Upper lobe of right lung (tissue), 1 donor: ENCODE measurements around the gene HSPB6. TPM values are rescaled to one million over a fixed set of nuclear protein-coding genes. Genes with fewer than 3 reads are reported as not detected.

ENCODE experiments used
- ATAC-seq: fragments of 200-7000 bp; cut with Tn5 transposase; one replicate; pipeline ENCODE4 v1.9.1; 2020; ENCODE audit warnings: mild to moderate bottlenecking, moderate library complexity
- DNase-seq: peaks from one replicate; pipeline ENCODE4 v3.0.0-alpha.2; 2020
- H3K27ac ChIP-seq: fragments of 200-600 bp; one replicate; pipeline ENCODE4 v1.8.0; 2022
- H3K27me3 ChIP-seq: fragments of 200-600 bp; one replicate; pipeline ENCODE4 v1.8.0; 2022; ENCODE audit warnings: mild to moderate bottlenecking
- H3K36me3 ChIP-seq: fragments of 200-600 bp; one replicate; pipeline ENCODE4 v1.8.0; 2022
- H3K4me1 ChIP-seq: fragments of 200-600 bp; one replicate; pipeline ENCODE4 v1.8.0; 2022
- H3K4me3 ChIP-seq: fragments of 200-600 bp; one replicate; pipeline ENCODE4 v1.8.0; 2022; ENCODE audit warnings: mild to moderate bottlenecking
- H3K9me3 ChIP-seq: fragments of 200-600 bp; one replicate; pipeline ENCODE4 v1.8.0; 2022
- CTCF ChIP-seq: fragments of 200-600 bp; IDR thresholded peaks from one replicate; pipeline ENCODE4 v1.8.0; 2022; ENCODE audit warnings: antibody characterized with exemption
- intact Hi-C: fragments of 100-400 bp; cut with DNase I; formaldehyde crosslinking; loops from one replicate; pipeline ENCODE4 v1.11.0; 2022
- total RNA-seq: library from RNA; stranded (reverse); fragmentation: NEBNext Ultra II Directional; extraction: Animal tissue kit (Norgen Biotek cat#: 25700); gene quantifications from one replicate; pipeline ENCODE4 v1.2.1, GENCODE V29; 2021
- donor health status: DM: no; HTN: yes; CAD: no; lungs with severe emphysema.

HSPB6 gene
- total RNA-seq, 1 donor from 2014 or later = 41.3 TPM

GRCh38 chr19:35755550-35756376 lies 1.1 kb downstream of the HSPB6 start:
- H3K36me3 ChIP-seq = peaks cover 30% of the 10 kb centered on the region
- H3K27ac ChIP-seq = peak overlapping the region; percentile 98
- no peaks in the 10 kb centered on the region for H3K9me3 ChIP-seq
- TF ChIP-seq CTCF = no peak
- peak overlapping the region; percentile 47 for H3K4me3 ChIP-seq
- intact Hi-C loops = no loop called here
- H3K27me3 ChIP-seq = no peaks in the 10 kb centered on the region
- H3K4me1 ChIP-seq = peaks cover 18% of the 10 kb centered on the region
- DNase-seq (peak; percentile 77), ATAC-seq (peak; percentile 1)

- intact Hi-C loops = no loop called here
- peak overlapping the region; percentile 47 for H3K4me3 ChIP-seq
Measured at GRCh38 chr19:35755131-35755549, 1.7 kb downstream of the HSPB6 start.

GRCh38 chr19:35754370-35755130 lies 2.3 kb downstream of the HSPB6 start:
- no peak for DNase-seq
- ATAC-seq = no peak
- Histone ChIP-seq H3K9me3 (no peaks in the 10 kb centered on the region), H3K4me3 (no peak overlapping the region), H3K27me3 (no peaks in the 10 kb centered on the region), H3K36me3 (peaks cover 30% of the 10 kb centered on the region), H3K27ac (peak overlapping the region; percentile 47), H3K4me1 (peaks cover 21% of the 10 kb centered on the region)
- no peak for TF ChIP-seq CTCF
- intact Hi-C loops = no loop called here

More at GRCh38 chr19:35755131-35755549, 1.7 kb downstream of the HSPB6 start:
- Histone ChIP-seq H3K9me3 (no peaks in the 10 kb centered on the region), H3K4me1 (peaks cover 18% of the 10 kb centered on the region), H3K36me3 (peaks cover 30% of the 10 kb centered on the region), H3K27me3 (no peaks in the 10 kb centered on the region), H3K27ac (peak overlapping the region; percentile 47)
- peak; percentile 64 for DNase-seq
- ATAC-seq = peak; percentile 0
- no peak for TF ChIP-seq CTCF

GRCh38 chr19:35753634-35754369 lies 3.0 kb downstream of the HSPB6 start:
- DNase-seq (no peak), ATAC-seq (no peak)
- intact Hi-C loops = no loop called here
- peaks cover 30% of the 10 kb centered on the region for H3K36me3 ChIP-seq
- H3K27me3 ChIP-seq = no peaks in the 10 kb centered on the region
- H3K4me1 ChIP-seq = peaks cover 22% of the 10 kb centered on the region
- TF ChIP-seq CTCF = no peak
- no peak overlapping the region for H3K27ac ChIP-seq
- H3K4me3 ChIP-seq = no peak overlapping the region
- H3K9me3 ChIP-seq = no peaks in the 10 kb centered on the region

- no peak for ATAC-seq
- H3K9me3 ChIP-seq = no peaks in the 10 kb centered on the region
- H3K27me3 ChIP-seq = no peaks in the 10 kb centered on the region
- peaks cover 30% of the 10 kb centered on the region for H3K36me3 ChIP-seq
- no peak for TF ChIP-seq CTCF
- peaks cover 20% of the 10 kb centered on the region for H3K4me1 ChIP-seq
- intact Hi-C loops = no loop called here
- DNase-seq = no peak
- H3K4me3 ChIP-seq = no peak overlapping the region
- no peak overlapping the region for H3K27ac ChIP-seq
Measured at GRCh38 chr19:35752746-35753350, 4.0 kb downstream of the HSPB6 start.
